GM19395 (cell line): Measurements from ENCODE around the gene KCNK6.

Experiments used
- ATAC-seq: cut with Tn5 transposase; IDR thresholded peaks from one replicate; pipeline ENCODE4 v1.9.1; 2021; ENCODE audit warnings: mild to moderate bottlenecking, moderate library complexity; ENCODE audit not compliant: unreplicated experiment

Gene KCNK6

GRCh38 chr19:38319421-38320258 is at the start of gene KCNK6:
Gene KCNK6, plus strand, starts transcription at chr19:38319845. Its CDS starts 106 bp downstream, at chr19:38319951.
- ATAC-seq: no peak

GRCh38 chr19:38270587-38271167 is 49.0 kb upstream of the KCNK6 start:
- no peak for ATAC-seq

- no peak for ATAC-seq
These were observed 46.1 kb upstream of the KCNK6 start for GRCh38 chr19:38273499-38273898.

- ATAC-seq: no peak
These were observed 44.9 kb upstream of the KCNK6 start for GRCh38 chr19:38274739-38275138.

- ATAC-seq: no peak
These were observed 42.6 kb upstream of the KCNK6 start for GRCh38 chr19:38276942-38277517.

GRCh38 chr19:38277549-38277948 is 42.1 kb upstream of the KCNK6 start:
- no peak for ATAC-seq

- no peak for ATAC-seq
These were observed 41.5 kb upstream of the KCNK6 start for GRCh38 chr19:38277969-38278680.

- ATAC-seq: no peak
These were observed 40.9 kb upstream of the KCNK6 start for GRCh38 chr19:38278751-38279150.

- ATAC-seq: no peak
These were observed 39.4 kb upstream of the KCNK6 start for GRCh38 chr19:38280030-38280921.

GRCh38 chr19:38281811-38282566 is 37.7 kb upstream of the KCNK6 start:
- no peak for ATAC-seq

- ATAC-seq: no peak
These were observed 36.4 kb upstream of the KCNK6 start for GRCh38 chr19:38283271-38283670.

GRCh38 chr19:38284422-38284821 is 35.2 kb upstream of the KCNK6 start:
- ATAC-seq: no peak

- no peak for ATAC-seq
These were observed 34.1 kb upstream of the KCNK6 start for GRCh38 chr19:38285567-38285966.

GRCh38 chr19:38287604-38288003 is 32.0 kb upstream of the KCNK6 start:
- no peak for ATAC-seq

- no peak for ATAC-seq
These were observed 31.4 kb upstream of the KCNK6 start for GRCh38 chr19:38288123-38288855.

- ATAC-seq: no peak
These were observed 29.7 kb upstream of the KCNK6 start for GRCh38 chr19:38289955-38290354.

- no peak for ATAC-seq
These were observed 29.0 kb upstream of the KCNK6 start for GRCh38 chr19:38290631-38291147.

- no peak for ATAC-seq
These were observed 27.8 kb upstream of the KCNK6 start for GRCh38 chr19:38291855-38292254.

GRCh38 chr19:38293281-38293680 is 26.4 kb upstream of the KCNK6 start:
- no peak for ATAC-seq
